Activated CD8-positive, alpha-beta memory T cell treated with anti-CD3 and anti-CD28 coated beads, Interleukin-2, amount 50 U/mL, for 48 hours (primary cell): ENCODE data around the gene RNF113B.

Experiments
- DNase-seq: peaks from one replicate; pipeline ENCODE4 v3.0.0-alpha.2; 2020

Gene RNF113B

GRCh38 chr13:98203646-98204326 is 26.7 kb upstream of the RNF113B start:
- no peak for DNase-seq

GRCh38 chr13:98201984-98202383 is 24.9 kb upstream of the RNF113B start:
- DNase-seq, result no peak

- DNase-seq, result no peak
Measured at GRCh38 chr13:98201189-98201588, 24.1 kb upstream of the RNF113B start.

- DNase-seq, result no peak
Measured at GRCh38 chr13:98200211-98200878, 23.3 kb upstream of the RNF113B start.

- no peak for DNase-seq
Measured at GRCh38 chr13:98199480-98199879, 22.4 kb upstream of the RNF113B start.

GRCh38 chr13:98198683-98199082 is 21.6 kb upstream of the RNF113B start:
- DNase-seq, result no peak

GRCh38 chr13:98195054-98195791 is 18.2 kb upstream of the RNF113B start:
- no peak for DNase-seq

- no peak for DNase-seq
Measured at GRCh38 chr13:98192008-98192407, 14.9 kb upstream of the RNF113B start.

- DNase-seq, result no peak
Measured at GRCh38 chr13:98190889-98191444, 13.9 kb upstream of the RNF113B start.

- no peak for DNase-seq
Measured at GRCh38 chr13:98189841-98190505, 12.9 kb upstream of the RNF113B start.

GRCh38 chr13:98188544-98189166 is 11.6 kb upstream of the RNF113B start:
- DNase-seq, result no peak

GRCh38 chr13:98187965-98188261 is 10.8 kb upstream of the RNF113B start:
- DNase-seq, result no peak

- no peak for DNase-seq
Measured at GRCh38 chr13:98187155-98187964, 10.3 kb upstream of the RNF113B start.

- DNase-seq, result no peak
Measured at GRCh38 chr13:98184792-98185191, 7.7 kb upstream of the RNF113B start.

GRCh38 chr13:98182589-98182988 is 5.5 kb upstream of the RNF113B start:
- DNase-seq, result no peak

GRCh38 chr13:98182153-98182552 is 5.1 kb upstream of the RNF113B start:
- no peak for DNase-seq

- DNase-seq, result no peak
Measured at GRCh38 chr13:98181111-98181815, 4.2 kb upstream of the RNF113B start.

- no peak for DNase-seq
Measured at GRCh38 chr13:98180092-98180491, 3.0 kb upstream of the RNF113B start.

GRCh38 chr13:98175823-98176222 is 1.2 kb downstream of the RNF113B start:
- no peak for DNase-seq

GRCh38 chr13:98175043-98175442 is 2.0 kb downstream of the RNF113B start:
- no peak for DNase-seq

GRCh38 chr13:98174307-98174706 is 2.8 kb downstream of the RNF113B start:
- no peak for DNase-seq
